Measurements from ENCODE around the gene HNRNPL.
"Not testable (repeated sequence)": the region's sequence is repeated elsewhere in the genome, so short reads cannot be mapped to it uniquely, and the experiment has no call there.

Gene HNRNPL

GRCh38 chr19:38843175-38843758, 6.5 kb downstream of the HNRNPL start:
- DNase-seq: no peak

DNA sequence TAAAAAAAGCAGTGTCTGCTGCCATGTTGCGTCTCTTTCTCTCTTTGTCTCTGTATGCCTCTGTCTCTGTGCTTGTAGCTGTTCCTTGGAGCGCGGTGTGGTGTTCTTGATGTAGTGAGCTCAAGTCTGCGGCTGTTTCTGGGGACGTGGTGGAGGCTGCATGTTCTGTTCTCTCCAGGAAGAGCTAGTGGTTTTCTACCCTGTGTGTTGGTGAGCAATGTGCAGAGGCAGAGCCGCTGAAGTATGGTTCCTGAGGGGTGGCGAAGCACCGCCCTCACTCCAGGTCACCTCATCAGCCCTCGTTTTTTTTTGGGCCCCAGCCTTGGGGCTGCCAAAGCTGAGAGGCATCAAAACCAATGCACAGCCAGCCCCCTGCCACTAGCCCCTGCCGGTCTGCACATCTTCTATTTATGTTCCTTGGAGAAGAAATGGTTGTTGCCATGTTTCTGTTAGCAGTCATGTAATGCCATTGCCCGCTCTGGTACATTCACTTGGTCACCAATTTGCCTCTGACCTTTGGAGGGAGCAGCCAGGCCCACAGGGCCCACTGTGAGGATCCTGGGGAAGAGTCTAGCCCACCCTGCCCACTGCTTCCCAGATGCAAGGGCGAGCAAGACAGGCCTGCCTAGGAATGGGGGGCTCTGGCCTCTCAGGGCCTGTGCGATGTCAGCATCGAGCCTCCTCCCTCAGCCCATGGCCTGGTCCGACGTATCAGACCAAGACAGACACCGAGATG, 7.2 kb downstream of the HNRNPL start:
- peak; percentile 36 for DNase-seq

- DNase-seq: no peak
These were observed 7.9 kb downstream of the HNRNPL start for GRCh38 chr19:38841787-38842438.

GRCh38 chr19:38841180-38841766, 8.5 kb downstream of the HNRNPL start:
- no peak for DNase-seq

- DNase-seq: no peak
These were observed 9.2 kb downstream of the HNRNPL start for GRCh38 chr19:38840583-38840968.

GRCh38 chr19:38839816-38840582, 9.8 kb downstream of the HNRNPL start:
- no peak for DNase-seq

GRCh38 chr19:38838986-38839761, 10.6 kb downstream of the HNRNPL start:
- DNase-seq: no peak

DNA sequence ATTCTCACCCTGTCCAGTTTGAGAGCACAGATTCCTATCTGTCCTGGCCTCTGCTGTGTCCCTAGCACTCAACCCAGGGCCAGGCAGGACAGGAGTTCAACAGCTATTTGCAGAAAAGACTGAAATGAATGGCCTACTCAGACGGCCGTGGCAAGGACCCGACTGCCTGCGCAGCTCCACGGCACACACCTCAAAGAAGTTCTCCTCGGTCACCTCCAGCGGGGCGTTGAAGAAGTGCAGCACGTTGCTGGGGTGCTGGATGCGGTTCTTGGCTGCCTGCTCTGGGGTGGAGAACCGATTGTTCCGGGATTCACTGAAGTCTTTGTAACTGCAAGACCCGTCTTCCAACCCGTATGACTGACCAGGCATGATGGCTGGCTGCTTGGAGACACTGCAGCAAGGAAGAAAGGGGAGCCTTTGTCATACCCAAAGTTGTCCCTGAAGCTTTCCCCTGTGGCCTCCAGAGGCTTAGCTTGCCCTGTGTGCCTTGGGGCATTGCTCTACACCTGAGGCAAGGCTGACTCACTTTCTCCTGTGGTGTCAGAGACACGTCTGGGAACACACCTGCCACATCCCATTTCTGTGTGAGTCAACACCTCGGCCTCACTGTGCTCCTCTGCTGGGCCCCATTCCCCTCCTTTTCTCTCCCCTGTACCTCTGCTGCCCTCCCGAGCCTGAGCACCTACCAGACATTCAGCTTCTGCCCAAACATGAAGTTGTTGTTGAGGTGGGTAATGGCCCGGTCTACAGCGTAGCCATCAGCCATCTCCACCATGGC, 11.4 kb downstream of the HNRNPL start:
- peak; percentile 47 for DNase-seq

DNA sequence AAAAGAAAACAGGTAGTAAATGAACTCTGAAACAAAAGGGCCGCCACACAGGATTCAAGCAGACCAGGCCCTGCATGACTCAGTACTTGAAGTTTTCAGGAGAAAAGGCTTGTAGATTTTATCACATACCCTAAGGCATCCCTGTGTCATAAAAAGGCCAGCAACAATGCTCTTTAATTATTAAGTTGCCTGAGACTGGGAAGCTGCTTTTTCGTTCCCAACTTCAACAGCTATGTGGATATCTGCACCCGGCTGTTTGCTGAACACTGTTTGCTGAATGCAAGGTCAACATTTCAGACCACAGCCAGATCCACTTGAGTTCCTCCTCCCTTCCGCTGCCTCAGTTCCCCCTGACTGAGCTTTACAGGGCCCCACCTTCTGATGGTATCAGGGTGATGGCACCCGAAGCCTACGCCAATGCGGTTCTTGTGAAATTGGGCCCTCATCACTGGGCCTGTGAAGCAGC, 12.1 kb downstream of the HNRNPL start:
- DNase-seq: no peak

DNA sequence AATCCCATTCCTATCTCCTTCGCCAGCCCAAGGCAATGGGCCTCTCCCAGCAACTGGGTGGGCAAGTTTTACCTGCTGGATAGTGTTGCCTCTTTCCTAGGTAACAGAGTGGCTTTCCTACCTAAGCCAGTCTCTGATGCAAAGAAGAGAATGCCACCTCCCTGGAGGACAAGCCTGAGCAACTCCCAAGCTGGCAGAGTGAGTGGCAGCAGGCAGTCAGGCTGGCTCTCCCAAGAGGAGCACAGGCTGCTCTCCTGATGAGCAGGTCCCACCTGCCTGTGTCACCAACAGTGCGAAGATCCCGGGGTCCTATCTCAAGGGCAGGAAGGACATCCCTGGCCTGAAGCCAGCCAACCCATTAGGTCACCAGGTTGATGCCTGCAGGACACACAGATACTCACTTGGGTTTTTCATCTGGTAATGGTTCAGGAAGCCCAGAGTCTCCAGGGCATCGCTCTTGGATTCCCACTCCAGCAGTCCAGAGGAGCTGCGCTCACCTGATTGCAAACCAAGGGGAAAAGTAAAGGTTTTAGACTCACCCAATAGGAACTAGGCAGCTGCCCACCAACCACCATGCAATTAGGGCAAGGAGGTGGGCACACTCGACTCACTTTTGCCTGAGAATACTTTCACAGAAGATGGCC, 12.7 kb downstream of the HNRNPL start:
- no peak for DNase-seq

- DNase-seq: no peak
These were observed 13.4 kb downstream of the HNRNPL start for GRCh38 chr19:38836159-38836982.

GRCh38 chr19:38834590-38834989, 15.2 kb downstream of the HNRNPL start:
- DNase-seq: no peak

DNA sequence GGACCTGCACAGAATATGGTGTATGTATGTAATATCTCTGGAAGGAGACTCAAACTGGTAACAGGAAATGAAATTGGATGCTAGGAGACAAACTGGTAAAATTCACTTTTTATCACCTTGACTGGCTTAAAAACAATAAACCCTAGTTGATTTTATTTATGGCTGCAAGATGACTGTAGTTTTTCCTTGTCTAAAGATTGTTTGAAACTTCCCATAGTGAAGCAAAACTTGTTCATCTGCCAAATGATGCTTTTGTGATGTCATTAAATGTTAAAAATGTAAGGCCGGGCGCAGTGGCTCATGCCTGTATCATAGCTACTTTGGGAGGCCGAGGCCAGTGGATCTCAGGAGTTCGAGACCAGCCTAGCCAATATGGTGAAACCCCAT, 15.7 kb downstream of the HNRNPL start:
- DNase-seq: no peak

DNA sequence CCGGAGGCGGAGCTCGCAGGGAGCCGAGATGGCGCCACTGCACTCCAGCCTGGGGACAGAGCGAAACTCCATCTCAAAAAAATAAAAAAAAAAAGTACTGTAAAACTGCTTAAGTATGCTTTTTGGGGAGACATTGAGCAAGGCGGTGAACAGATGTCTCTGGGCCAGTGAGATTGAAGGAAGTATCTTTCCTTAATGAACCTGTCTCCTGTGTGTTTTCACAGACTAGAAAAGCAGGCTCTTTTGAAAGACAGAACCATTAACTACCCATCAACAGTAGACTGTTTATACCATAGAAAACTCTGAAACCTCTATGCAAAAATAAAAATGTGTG, 16.7 kb downstream of the HNRNPL start:
- no peak for DNase-seq

GRCh38 chr19:38831142-38831605, 18.6 kb downstream of the HNRNPL start:
- DNase-seq: no peak

DNA sequence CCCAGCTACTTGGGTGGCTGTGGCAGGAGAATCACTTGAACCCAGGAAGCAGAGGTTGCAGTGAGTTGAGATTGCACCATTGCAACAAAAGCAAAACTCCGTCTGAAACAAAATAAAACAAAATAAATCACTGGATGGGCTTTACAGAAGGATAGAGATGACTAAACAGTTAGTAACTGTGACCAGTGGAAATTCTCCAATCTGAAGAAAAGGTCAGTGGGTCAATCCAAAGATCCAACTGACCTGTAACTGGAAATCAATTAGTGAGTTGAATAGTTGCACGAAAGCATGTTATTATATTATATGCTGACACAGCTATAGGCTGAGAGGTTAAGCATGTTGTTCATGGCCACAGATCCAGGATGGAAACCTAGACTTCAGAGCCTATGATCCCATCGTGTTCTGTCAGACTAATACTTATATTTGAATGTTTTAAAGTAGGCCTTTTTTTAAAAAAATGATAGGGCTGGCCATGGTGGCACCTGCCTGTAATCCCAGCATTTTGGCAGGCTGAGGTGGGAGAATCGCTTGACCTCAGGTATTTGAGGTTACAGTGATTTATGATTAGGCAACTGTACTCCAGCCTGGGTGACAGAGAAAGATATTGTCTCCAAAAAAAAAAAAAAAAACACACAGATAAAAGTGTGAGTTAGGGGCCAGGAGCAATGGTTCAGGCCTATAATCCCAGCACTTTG, 19.6 kb downstream of the HNRNPL start:
- no peak for DNase-seq

DNA sequence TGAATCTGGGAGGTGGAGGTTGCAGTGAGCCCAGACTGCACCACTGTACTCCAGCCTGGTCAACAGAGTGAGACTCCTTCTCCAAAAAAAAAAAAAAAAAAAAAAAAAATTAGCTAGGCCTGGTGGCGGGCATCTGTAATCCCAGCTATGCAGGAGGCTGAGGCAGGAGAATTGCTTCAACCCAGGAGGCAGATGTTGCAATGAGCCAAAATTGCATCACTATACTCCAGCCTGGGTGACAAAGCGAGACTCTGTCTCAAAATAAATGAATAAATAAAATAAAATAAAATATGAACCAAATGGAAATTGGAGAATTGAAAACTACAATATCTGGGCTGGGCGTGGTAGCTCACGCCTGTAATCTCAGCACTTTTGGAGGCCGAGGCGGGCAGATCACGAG, 20.6 kb downstream of the HNRNPL start:
- DNase-seq: not testable (repeated sequence)

GRCh38 chr19:38826856-38827551, 22.8 kb downstream of the HNRNPL start:
- DNase-seq: no peak

- DNase-seq: not testable (repeated sequence)
These were observed 23.9 kb downstream of the HNRNPL start for GRCh38 chr19:38825936-38826335.

Data from activated T-cell treated with anti-CD3 and anti-CD28 coated beads for 4 hours (primary cell).